HT-29 (cell line): ENCODE results near the gene TNFRSF14. TPM values are rescaled to one million over a fixed set of nuclear protein-coding genes. Genes with fewer than 3 reads are reported as not detected.

Source experiments
- DNase-seq: peaks from one replicate; pipeline ENCODE4 v3.0.0-alpha.2; 2015; ENCODE audit warnings: low spot score
- total RNA-seq: library from RNA; depleted of rRNA; stranded (reverse); fragments of >200 nt; shearing (Covaris generic); gene quantifications from 2 replicates; pipeline ENCODE4 v1.2.3, GENCODE V29; 2014

Gene TNFRSF14
- total RNA-seq, 1 experiment from 2014 or later = 77.4 TPM

DNA sequence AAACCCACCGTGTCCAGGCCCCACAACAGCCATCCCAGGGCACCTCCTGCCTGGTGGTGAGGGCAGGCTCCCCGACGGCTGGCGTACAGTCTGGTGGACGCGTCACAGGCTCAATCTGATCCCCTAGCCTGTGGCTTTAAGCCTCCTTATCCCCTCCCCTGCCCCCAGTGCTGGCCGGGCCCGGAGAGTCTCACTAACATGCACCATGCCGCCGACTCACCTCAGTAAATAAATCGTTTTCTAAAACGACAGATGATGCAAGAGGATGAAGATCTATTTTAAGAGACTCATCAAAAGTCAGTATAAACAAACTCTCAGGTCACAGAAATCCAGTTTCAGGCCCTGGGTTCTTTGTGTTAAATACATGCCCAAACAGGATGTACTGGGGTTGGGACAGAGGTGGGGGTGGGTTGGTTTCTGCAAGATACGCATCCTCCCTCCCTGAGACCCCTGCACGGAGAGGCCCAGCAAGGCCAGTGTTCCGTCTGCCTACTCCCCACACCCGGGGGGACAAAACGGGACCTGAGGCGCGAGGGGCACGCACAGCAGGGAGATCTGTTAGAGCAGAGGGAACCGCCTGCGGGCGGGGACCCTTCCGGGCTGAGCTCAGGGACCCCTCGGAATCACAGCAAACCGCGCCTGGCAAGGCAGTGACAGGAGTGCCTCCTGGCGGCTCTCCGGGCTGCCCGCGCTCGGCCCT is 32.8 kb upstream of the TNFRSF14 start:
- DNase-seq = no peak

- no peak for DNase-seq
Observed at GRCh38 chr1:2523891-2524609, 32.1 kb upstream of the TNFRSF14 start.

DNA sequence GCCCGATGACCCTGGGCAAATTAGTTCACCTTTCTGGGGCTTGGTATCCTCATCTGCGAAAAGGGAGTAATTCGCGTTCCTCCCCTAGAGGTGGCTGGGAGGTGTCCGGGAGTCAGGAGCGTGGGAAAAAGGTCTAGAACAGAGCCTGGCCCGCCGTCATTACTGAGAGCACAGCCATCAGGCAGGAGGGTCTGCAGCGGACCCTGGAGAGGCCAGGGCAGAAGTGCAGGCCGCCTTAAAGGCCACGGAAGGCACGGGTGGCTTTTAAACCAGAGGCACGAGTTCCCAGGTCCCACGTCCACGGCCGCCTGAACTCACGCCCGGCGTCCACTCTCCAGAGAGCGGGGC is 30.6 kb upstream of the TNFRSF14 start:
- no peak for DNase-seq

GRCh38 chr1:2525920-2526823 is 30.0 kb upstream of the TNFRSF14 start, which contains the start of gene PANK4:
PANK4 (minus strand) TSS chr1:2526596; CDS start chr1:2526587, 9 bp downstream.
- DNase-seq = peak; percentile 90

DNA sequence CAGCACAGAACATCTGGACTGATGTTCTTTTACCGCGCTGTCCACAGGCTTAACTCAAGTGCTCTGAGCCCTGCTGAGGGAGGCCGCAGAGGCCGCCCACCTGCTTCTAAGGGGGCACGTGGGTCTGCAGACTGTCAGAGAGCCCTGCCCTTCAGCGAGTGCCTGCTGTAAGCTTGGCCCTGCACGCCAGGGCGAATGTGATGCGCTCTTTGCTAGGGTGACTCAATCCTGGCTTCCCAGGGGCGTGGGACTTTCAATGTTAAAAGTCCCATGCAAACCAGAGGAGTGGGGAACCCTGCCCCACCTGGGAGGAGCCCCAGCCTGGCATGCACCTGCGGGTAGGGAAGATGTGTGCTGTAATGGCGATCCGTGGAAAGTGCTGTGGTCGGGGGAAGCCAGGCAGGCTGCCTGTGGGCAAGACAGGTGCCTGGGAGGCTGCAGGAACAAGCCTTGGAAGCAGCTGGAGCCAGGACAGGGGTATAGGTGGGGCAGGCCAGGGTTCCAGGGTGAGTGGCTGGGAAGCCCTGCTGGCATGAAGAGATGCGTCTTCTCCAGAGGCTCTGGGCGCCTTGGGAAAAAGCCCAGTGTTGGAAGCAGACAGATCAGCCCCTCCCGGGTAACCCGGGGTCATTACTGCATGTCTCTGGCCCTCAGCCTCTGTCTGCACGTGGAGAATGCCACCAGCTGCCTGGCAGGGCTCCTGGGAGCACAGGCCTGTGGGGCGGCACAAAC is 29.2 kb upstream of the TNFRSF14 start:
- no peak for DNase-seq

DNA sequence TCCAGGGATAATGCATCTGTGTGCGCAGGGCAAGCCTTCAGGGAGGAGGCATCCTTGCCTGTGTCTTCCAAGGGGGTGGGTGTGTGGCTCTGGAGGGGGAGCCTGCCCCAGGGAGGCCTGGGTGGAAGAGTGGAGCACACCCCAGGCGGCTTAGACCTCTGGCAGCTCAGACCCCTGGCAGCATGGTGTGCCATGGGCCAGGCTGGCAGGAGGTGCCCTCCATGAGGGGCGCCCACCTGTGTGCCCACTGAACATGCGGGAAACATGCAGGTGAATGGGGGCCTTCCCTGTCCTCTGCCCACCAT is 28.7 kb upstream of the TNFRSF14 start:
- DNase-seq = no peak

GRCh38 chr1:2528016-2528415 is 28.2 kb upstream of the TNFRSF14 start:
- no peak for DNase-seq

DNA sequence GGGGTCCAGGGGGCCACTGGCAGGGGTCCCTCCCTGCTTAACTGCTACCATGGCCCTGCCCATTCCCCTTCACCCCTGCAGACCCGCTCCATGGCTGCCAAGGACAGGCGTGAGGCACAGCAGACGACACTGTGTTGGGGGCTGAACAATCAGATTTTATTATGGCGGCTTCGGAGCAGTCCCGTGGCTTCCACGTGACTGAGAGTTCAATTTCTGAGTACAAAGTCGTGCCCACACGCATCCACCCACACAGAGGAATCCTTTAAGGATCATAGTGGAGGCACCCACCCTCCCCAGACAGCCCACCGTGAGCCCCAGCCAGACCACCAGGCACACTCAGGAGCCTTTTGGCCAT is 27.6 kb upstream of the TNFRSF14 start:
- DNase-seq = no peak

DNA sequence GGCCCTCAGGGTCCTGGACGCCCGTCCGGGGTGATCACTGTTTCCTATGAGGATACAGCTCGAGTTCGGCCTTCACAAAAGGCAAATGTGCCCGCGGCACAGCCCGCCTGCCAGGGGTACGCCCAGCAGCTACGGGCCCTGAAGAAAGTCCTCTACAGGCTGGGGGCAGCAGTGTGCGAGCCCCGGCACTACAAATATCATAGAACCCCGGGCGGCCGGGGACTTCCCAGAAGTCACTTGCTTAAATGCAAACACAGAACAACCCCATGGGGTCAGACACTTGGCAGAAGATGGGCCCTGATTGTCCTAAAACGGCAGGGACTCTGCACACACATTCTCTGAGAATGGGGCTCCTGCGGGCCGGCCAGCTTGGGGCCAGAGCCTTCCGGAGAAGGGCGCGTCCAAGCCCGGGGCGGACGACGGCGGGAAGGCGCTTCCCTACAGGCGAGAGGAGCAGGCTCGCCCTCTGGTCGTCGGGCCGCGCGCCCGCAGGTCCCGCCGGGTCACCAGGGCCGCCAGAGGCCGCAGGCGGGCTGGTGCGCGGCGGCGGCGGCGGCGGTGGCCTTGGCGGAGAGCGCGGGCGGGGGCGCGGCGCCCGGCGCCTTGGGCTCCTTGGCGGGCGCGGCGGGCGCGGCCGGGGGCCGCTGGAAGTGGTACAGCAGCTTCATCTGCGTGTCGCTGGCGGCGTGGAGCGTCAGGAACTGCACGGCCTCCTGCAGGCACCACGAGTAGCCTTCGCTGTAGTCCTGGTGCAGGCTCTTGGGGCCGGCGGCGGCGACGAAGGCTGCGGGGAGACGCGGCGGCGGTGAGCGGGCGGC is 27.0 kb upstream of the TNFRSF14 start:
- DNase-seq = no peak

DNA sequence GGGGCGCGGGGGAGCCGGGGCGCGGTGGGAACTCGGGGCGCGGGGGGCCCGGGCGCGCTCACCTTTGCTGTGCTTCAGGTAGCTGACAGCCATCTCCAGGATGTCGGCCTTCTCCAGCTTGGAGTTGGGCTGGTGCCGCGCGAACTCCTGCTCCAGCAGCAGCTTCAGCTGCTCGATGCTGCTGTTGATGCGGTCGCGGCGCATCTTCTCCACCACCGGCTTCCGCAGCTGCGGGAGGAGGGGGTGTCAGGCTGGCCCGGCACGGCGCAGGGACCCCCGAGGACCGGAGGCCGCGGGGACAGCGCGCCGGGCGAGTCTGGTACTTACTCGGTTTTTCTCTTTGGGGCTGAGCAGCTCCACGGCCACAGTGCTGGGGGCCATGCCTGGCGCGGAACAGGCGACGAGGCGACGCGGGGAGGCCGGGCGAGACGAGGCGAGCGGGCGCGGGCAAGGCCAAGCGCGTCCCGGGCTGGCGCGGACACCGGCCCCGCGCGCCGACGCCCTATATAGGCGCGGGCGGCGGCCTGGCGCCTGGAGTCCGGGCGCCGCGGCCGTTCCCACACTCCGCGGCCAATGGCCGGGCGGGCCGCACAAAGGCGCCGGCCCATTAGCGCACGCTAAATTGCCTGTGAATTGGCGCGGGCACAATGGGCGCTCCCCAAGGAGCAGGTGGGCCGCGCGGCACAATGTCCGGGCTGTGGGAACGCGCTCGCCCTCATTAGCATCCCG is 26.2 kb upstream of the TNFRSF14 start, which contains the start of gene HES5:
TSS of gene HES5 (minus strand) at position 480 of the 729 bp plus-strand sequence. CDS start at position 381, 99 bp downstream.
- DNase-seq = no peak

DNA sequence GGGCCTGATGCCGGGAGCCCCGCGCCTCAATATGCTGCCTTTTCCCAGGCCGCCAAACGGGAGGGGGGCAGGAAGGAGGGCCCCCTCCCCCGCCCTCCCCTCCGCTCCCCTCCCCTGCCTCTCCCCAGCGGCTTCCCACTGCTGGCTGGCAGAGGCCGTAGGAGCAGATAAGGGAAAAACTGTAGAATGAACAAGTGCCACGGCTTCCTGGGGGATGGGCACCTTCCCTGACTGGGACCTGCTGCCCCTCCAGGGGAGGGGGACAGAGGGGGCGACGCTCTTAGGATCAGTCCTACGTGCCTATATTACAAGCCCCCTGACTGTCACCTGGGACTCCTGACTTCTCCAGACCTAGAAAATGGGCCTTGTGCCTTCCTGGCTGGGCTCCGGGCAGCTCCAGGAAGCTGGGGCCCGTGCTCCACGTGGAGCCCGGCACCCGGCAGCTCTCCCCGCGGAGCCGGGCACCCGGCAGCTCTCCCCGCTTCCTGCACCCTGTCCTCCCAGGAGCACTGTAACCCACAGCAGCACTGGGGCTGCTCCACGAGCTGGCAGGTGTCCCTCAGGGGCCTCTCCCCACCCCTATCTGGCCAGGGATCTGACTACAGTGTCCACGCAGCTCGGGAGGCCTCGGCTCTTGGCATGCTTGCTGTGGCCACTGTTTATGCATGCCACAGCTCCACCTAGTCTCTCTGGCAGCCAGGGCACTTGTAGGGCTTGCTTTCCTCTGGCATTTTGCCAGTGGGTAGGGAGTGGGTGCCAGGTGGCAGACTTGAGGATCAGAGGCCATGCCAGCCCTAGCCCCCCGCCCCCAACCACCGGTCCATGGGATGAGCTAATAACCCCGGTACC is 25.4 kb upstream of the TNFRSF14 start:
- DNase-seq = peak; percentile 82

DNA sequence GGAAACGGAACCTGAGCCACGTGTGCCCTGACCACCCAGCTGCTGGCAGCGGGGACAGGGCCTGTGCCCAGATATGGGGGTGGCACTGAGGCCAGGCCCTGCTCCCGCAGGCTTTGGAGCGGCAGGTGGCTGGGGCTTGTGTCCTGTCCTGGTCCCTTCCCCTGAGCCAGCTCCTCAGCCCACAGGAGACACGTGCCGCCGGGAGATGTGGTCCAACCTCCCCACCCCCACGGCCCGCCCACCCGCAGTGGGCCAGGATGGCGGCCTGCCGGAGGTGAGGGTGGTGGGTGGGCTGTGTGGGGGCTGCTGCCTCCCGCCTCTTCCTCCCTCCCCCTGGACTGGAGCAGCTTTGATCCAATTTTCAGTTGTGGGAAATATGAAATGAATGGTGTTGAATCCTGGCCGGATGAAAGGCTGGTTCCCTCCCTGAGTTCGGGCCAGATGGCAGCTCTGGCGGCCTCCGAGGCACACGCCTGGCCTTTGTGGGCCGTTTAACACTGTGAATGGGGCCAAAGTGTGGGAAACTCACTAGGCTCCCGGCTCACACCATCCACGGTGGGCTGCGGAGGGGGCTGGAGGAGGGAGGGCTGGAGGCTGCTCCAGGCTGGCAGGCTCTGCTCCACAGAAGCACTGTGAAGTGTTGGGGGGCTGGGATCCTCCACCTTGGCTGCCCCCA is 23.5 kb upstream of the TNFRSF14 start:
- DNase-seq = no peak

DNA sequence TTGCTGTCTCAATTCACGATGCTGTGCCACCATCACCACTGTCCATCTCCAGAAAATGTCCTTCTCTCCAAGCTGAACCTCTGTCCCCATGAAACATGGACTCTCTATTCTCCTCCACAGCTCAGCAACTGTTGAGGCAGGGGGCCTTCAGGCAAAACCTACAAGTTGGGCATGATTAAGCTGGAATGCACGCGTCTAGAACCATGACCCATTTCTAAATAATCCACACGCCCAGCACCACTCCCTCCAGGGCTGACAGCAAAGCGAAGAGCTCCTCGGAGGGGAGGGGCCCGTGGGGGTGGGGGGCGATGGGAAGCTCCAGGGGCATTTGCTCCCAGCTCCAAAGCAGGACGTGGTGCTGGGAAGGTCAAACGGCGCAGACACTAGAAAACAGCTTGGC is 22.8 kb upstream of the TNFRSF14 start:
- no peak for DNase-seq

DNA sequence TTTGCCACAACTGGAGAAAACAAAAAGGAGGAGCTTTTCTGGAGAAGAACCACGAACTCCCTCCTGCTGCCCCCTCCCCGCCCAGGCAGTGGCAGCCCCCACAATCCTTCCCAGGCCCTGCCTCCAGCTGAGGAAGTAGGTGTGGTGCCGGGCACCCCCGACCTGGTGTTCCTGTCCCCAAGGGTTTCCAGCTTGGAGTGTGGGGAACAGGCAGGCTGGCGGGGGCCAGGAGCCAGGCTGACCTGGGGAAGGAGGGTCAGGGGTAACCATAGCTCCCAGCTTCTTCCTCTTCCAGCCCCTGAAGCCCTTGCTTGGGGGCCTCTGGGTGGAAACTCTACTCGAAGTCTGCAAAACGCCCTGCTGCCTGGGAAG is 21.9 kb upstream of the TNFRSF14 start:
- no peak for DNase-seq

GRCh38 chr1:2534687-2535441 is 21.3 kb upstream of the TNFRSF14 start:
- peak; percentile 47 for DNase-seq

- DNase-seq = no peak
Observed at GRCh38 chr1:2535455-2535854, 20.7 kb upstream of the TNFRSF14 start.

- DNase-seq = no peak
Observed at GRCh38 chr1:2535981-2536380, 20.2 kb upstream of the TNFRSF14 start.

GRCh38 chr1:2537784-2538115 is 18.4 kb upstream of the TNFRSF14 start:
- DNase-seq = no peak
